RWPE2 (cell line): ENCODE data around the gene CHCHD3.
A peak's percentile ranks its signal among the peaks of the same experiment; 100 is the strongest.

ENCODE experiments used
- ATAC-seq: fragments of 200-7000 bp; cut with Tn5 transposase; 3 replicates; pipeline ENCODE4 v1.9.1; 2021; ENCODE audit warnings: low read depth
- DNase-seq: peaks from one replicate; pipeline ENCODE4 v3.0.0-alpha.2; 2020; ENCODE audit warnings: low spot score
- H3K27ac ChIP-seq: fragments of 450-650 bp; 2 replicates; pipeline ENCODE4 v1.5.1; 2017; ENCODE audit warnings: mild to moderate bottlenecking; ENCODE audit not compliant: poor library complexity, severe bottlenecking
- H3K27me3 ChIP-seq: fragments of 250-450 bp; sonication (Bioruptor Pico); 2 replicates; pipeline ENCODE4 v1.5.1; 2021; ENCODE audit warnings: mild to moderate bottlenecking, moderate library complexity; ENCODE audit not compliant: insufficient read depth, poor library complexity, severe bottlenecking
- H3K36me3 ChIP-seq: fragments of 250-450 bp; sonication (Bioruptor Pico); 2 replicates; pipeline ENCODE4 v1.5.1; 2020; ENCODE audit warnings: low read depth, mild to moderate bottlenecking, moderate library complexity
- H3K4me1 ChIP-seq: fragments of 250-450 bp; sonication (Bioruptor Pico); 2 replicates; pipeline ENCODE4 v1.5.1; 2021; ENCODE audit warnings: mild to moderate bottlenecking, moderate library complexity; ENCODE audit not compliant: insufficient read depth, poor library complexity, severe bottlenecking
- H3K4me3 ChIP-seq: fragments of 250-450 bp; sonication (Bioruptor Pico); 2 replicates; pipeline ENCODE4 v1.5.1; 2021; ENCODE audit warnings: mild to moderate bottlenecking, moderate library complexity; ENCODE audit not compliant: severe bottlenecking
- H3K9me3 ChIP-seq: fragments of 250-450 bp; sonication (Bioruptor Pico); 2 replicates; pipeline ENCODE4 v1.5.1; 2021; ENCODE audit warnings: mild to moderate bottlenecking, moderate library complexity; ENCODE audit not compliant: severe bottlenecking
- CTCF ChIP-seq: fragments of 450-650 bp; IDR thresholded peaks from one replicate; pipeline ENCODE4 v1.5.1; 2017; ENCODE audit warnings: mild to moderate bottlenecking, moderate library complexity; ENCODE audit not compliant: poor library complexity, severe bottlenecking

Gene CHCHD3

GRCh38 chr7:132742189-132742612 lies 339.7 kb downstream of the CHCHD3 start:
- Histone ChIP-seq H3K9me3 (peaks cover 12% of the 10 kb centered on the region), H3K27me3 (no peaks in the 10 kb centered on the region), H3K36me3 (no peaks in the 10 kb centered on the region), H3K4me3 (no peak overlapping the region), H3K27ac (no peak overlapping the region), H3K4me1 (peaks cover 20% of the 10 kb centered on the region)
- DNase-seq (no peak), ATAC-seq (peak; percentile 20; the same call in 1 of the 3 replicates)
- no peak for TF ChIP-seq CTCF

GRCh38 chr7:132740176-132740575 lies 341.7 kb downstream of the CHCHD3 start:
- H3K27me3 ChIP-seq: no peaks in the 10 kb centered on the region
- peaks cover 12% of the 10 kb centered on the region for H3K9me3 ChIP-seq
- ATAC-seq (no peak), DNase-seq (no peak)
- peaks cover 20% of the 10 kb centered on the region for H3K4me1 ChIP-seq
- no peak overlapping the region for H3K27ac ChIP-seq
- no peak for TF ChIP-seq CTCF
- H3K36me3 ChIP-seq: no peaks in the 10 kb centered on the region
- H3K4me3 ChIP-seq: no peak overlapping the region

GRCh38 chr7:132739271-132739955 lies 342.5 kb downstream of the CHCHD3 start:
- no peak for TF ChIP-seq CTCF
- H3K27me3 ChIP-seq: no peaks in the 10 kb centered on the region
- H3K27ac ChIP-seq: no peak overlapping the region

GRCh38 chr7:132738254-132738653 lies 343.6 kb downstream of the CHCHD3 start:
- no peak for TF ChIP-seq CTCF
- no peak overlapping the region for H3K27ac ChIP-seq
- DNase-seq: no peak
- no peaks in the 10 kb centered on the region for H3K9me3 ChIP-seq
- no peak overlapping the region for H3K4me3 ChIP-seq
- H3K27me3 ChIP-seq: no peaks in the 10 kb centered on the region
- H3K36me3 ChIP-seq: no peaks in the 10 kb centered on the region
- H3K4me1 ChIP-seq: peaks cover 20% of the 10 kb centered on the region
- ATAC-seq: peak; percentile 93

More at GRCh38 chr7:132739271-132739955, 342.5 kb downstream of the CHCHD3 start:
- peaks cover 20% of the 10 kb centered on the region for H3K4me1 ChIP-seq
- no peak for DNase-seq
- H3K9me3 ChIP-seq: peaks cover 7% of the 10 kb centered on the region
- ATAC-seq: peak; percentile 66
- H3K4me3 ChIP-seq: no peak overlapping the region
- H3K36me3 ChIP-seq: no peaks in the 10 kb centered on the region

GRCh38 chr7:132735476-132735875 lies 346.4 kb downstream of the CHCHD3 start:
- Histone ChIP-seq H3K4me1 (peaks cover 20% of the 10 kb centered on the region), H3K36me3 (no peaks in the 10 kb centered on the region), H3K27me3 (no peaks in the 10 kb centered on the region), H3K9me3 (no peaks in the 10 kb centered on the region), H3K27ac (no peak overlapping the region), H3K4me3 (no peak overlapping the region)
- ATAC-seq (no peak), DNase-seq (no peak)
- TF ChIP-seq CTCF: no peak
